ENCODE measurements around the gene DDR2. TPM values are rescaled to one million over a fixed set of nuclear protein-coding genes. Genes with fewer than 3 reads are reported as not detected.

Gene DDR2
- total RNA-seq, 1 donor from 2014 or later, result 26.9 TPM

DNA sequence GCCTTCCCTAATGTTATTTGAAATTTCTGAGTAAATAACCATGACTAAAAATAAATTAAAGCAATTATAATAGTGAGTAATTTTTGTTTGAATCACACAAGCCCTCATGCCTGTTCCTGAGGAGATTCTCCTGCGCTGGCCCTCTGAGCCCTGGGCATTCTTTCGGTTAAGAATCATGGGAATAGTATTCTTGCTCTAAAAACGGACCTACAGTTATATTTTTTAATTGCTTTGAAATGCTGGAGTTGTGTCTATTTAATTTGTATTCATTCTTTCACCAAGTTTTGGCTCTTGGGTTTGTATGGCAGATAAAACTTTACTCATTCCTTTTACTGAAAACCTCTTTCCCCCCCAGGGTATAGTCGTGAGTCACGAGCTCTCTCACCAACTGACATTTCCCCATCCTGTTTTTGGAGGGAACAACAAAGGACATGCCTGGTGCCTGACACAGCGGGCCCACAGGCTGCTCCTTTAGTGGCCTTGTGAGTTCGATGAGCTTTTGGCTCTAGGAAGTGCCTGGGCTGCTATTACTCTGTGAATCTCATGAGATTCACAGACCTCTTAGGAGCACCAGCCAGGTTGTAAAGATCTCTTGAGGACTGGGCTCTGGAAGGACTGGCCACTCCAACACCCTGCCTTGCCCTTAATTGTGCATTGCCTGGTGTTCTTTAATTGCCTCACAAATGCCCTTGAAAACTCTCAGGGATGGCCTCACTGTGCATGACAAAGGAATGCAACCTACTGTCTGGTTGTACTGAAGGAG, 58.6 kb downstream of the DDR2 start:
- H3K9me3 ChIP-seq (replicated peaks), result no peaks in the 10 kb centered on the region
- peak overlapping the region; percentile 85 for H3K27ac ChIP-seq (replicated peaks)
- H3K4me3 ChIP-seq, result no peak overlapping the region
- intact Hi-C loops (cut with micrococcal nuclease), result no loop called here
- H3K27me3 ChIP-seq (ENCODE audit: low read depth), result no peaks in the 10 kb centered on the region
- TF ChIP-seq, protein P1, sequence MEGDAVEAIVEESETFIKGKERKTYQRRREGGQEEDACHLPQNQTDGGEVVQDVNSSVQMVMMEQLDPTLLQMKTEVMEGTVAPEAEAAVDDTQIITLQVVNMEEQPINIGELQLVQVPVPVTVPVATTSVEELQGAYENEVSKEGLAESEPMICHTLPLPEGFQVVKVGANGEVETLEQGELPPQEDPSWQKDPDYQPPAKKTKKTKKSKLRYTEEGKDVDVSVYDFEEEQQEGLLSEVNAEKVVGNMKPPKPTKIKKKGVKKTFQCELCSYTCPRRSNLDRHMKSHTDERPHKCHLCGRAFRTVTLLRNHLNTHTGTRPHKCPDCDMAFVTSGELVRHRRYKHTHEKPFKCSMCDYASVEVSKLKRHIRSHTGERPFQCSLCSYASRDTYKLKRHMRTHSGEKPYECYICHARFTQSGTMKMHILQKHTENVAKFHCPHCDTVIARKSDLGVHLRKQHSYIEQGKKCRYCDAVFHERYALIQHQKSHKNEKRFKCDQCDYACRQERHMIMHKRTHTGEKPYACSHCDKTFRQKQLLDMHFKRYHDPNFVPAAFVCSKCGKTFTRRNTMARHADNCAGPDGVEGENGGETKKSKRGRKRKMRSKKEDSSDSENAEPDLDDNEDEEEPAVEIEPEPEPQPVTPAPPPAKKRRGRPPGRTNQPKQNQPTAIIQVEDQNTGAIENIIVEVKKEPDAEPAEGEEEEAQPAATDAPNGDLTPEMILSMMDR (IDR thresholded peaks at IDR 0.05; ENCODE audit: borderline replicate concordance), result no peak
- peaks cover 79% of the 10 kb centered on the region for H3K4me1 ChIP-seq
- H3K36me3 ChIP-seq, result no peaks in the 10 kb centered on the region
- DNase-seq, result peak; percentile 47

GRCh38 chr1:162691999-162692575, 59.8 kb downstream of the DDR2 start:
- Histone ChIP-seq H3K9me3 (replicated peaks) (no peaks in the 10 kb centered on the region), H3K36me3 (no peaks in the 10 kb centered on the region), H3K27ac (replicated peaks) (peak overlapping the region; percentile 85), H3K4me3 (no peak overlapping the region), H3K27me3 (ENCODE audit: low read depth) (no peaks in the 10 kb centered on the region), H3K4me1 (peaks cover 89% of the 10 kb centered on the region)
- TF ChIP-seq, protein P1 (IDR thresholded peaks at IDR 0.05; ENCODE audit: borderline replicate concordance), result no peak
- intact Hi-C loops (cut with micrococcal nuclease), result no loop called here
- DNase-seq, result no peak

DNA sequence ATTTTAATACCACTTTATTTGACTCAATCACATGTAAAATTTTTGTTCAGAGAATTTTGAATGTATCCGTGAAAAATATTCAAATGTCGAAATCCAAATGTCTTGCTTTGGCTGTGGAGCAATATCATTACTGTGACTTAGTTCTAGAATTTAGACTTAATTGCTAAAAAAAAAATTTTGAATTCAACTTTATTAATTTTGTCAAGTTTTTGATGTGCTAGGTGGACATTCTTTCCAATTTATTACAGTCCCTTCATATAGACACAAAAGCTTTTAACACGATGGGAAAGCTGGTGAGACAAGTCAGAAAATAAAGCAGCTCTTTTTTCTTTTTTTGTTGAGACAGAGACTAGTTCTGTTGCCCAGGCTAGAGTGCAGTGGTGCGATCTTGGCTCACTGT, 62.6 kb downstream of the DDR2 start:
- Histone ChIP-seq H3K9me3 (replicated peaks) (no peaks in the 10 kb centered on the region), H3K4me1 (peaks cover 90% of the 10 kb centered on the region), H3K27me3 (ENCODE audit: low read depth) (no peaks in the 10 kb centered on the region), H3K4me3 (no peak overlapping the region), H3K36me3 (no peaks in the 10 kb centered on the region), H3K27ac (replicated peaks) (peak overlapping the region; percentile 86)
- DNase-seq, result no peak
- TF ChIP-seq, protein P1 (IDR thresholded peaks at IDR 0.05; ENCODE audit: borderline replicate concordance), result no peak
- intact Hi-C loops (cut with micrococcal nuclease), result no loop called here

GRCh38 chr1:162695687-162696086, 63.4 kb downstream of the DDR2 start:
- Histone ChIP-seq H3K4me3 (peak overlapping the region; percentile 38), H3K36me3 (no peaks in the 10 kb centered on the region), H3K4me1 (peaks cover 90% of the 10 kb centered on the region), H3K27me3 (ENCODE audit: low read depth) (no peaks in the 10 kb centered on the region), H3K27ac (replicated peaks) (peak overlapping the region; percentile 86), H3K9me3 (replicated peaks) (no peaks in the 10 kb centered on the region)
- intact Hi-C loops (cut with micrococcal nuclease), result no loop called here
- no peak for DNase-seq
- TF ChIP-seq, protein P1 (IDR thresholded peaks at IDR 0.05; ENCODE audit: borderline replicate concordance), result no peak

DNA sequence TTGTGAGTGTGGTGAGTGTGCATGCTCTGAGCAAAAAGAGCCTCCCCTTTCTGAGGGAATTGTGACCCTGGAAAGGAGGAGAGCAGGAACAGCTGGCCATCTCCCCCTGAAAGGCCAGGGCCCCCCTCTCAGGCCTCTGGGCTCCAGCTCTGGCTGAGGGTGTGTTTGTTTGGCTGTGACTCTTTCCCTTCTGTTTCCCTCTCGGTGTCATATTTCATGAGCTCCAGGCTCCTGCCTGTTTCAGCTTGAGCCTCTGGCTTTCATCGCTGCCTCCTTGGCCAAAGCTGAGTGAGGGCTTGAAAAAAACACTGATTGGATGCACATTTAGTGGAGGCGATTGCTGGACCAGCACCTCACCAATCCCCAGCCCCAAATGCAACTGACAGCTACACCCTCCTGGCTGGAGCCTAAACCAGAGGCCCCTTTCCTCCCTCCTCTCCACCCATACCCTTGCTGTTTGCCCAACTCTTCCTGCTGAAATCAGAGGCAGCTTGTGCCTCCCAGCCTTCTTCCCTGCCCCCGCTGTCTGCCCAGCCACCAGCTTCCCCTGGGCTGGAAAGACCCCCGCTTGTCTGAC, 64.1 kb downstream of the DDR2 start:
- peak; percentile 78 for DNase-seq
- no peaks in the 10 kb centered on the region for H3K27me3 ChIP-seq (ENCODE audit: low read depth)
- TF ChIP-seq, protein P1 (IDR thresholded peaks at IDR 0.05; ENCODE audit: borderline replicate concordance), result no peak
- H3K4me3 ChIP-seq, result peak overlapping the region; percentile 38
- H3K36me3 ChIP-seq, result no peaks in the 10 kb centered on the region
- peaks cover 89% of the 10 kb centered on the region for H3K4me1 ChIP-seq
- no peaks in the 10 kb centered on the region for H3K9me3 ChIP-seq (replicated peaks)
- intact Hi-C loops (cut with micrococcal nuclease), result no loop called here
- H3K27ac ChIP-seq (replicated peaks), result peak overlapping the region; percentile 86
